Glutamatergic neuron (in vitro differentiated cells): ENCODE data around the gene MAP3K21. TPM values are rescaled to one million over a fixed set of nuclear protein-coding genes. Genes with fewer than 3 reads are reported as not detected.

ENCODE experiments used
- DNase-seq: peaks from one replicate; pipeline ENCODE4 v3.0.0; 2022
- H3K27ac Mint-ChIP-seq: one replicate; pipeline ENCODE4 v1.8.0; 2020; ENCODE audit warnings: mild to moderate bottlenecking, mixed read lengths, inconsistent platforms; ENCODE audit not compliant: unreplicated experiment
- H3K27me3 Mint-ChIP-seq: one replicate; pipeline ENCODE4 v1.8.0; 2020; ENCODE audit warnings: mild to moderate bottlenecking, moderate library complexity, mixed read lengths, inconsistent platforms; ENCODE audit not compliant: unreplicated experiment
- H3K36me3 Mint-ChIP-seq: one replicate; pipeline ENCODE4 v1.8.0; 2020; ENCODE audit warnings: mild to moderate bottlenecking, mixed read lengths, inconsistent platforms; ENCODE audit not compliant: unreplicated experiment
- H3K4me1 Mint-ChIP-seq: one replicate; pipeline ENCODE4 v1.8.0; 2020; ENCODE audit warnings: mild to moderate bottlenecking, low read depth, mixed read lengths, inconsistent platforms; ENCODE audit not compliant: unreplicated experiment
- H3K4me3 Mint-ChIP-seq: one replicate; pipeline ENCODE4 v1.8.0; 2020; ENCODE audit warnings: mild to moderate bottlenecking, mixed read lengths, inconsistent platforms; ENCODE audit not compliant: unreplicated experiment
- H3K9me3 Mint-ChIP-seq: one replicate; pipeline ENCODE4 v1.8.0; 2020; ENCODE audit warnings: mild to moderate bottlenecking, moderate library complexity, mixed read lengths, inconsistent platforms; ENCODE audit not compliant: unreplicated experiment
- CTCF ChIP-seq: fragments of 200-600 bp; sonication (generic); IDR thresholded peaks from one replicate; pipeline ENCODE4 v1.5.0; 2021; ENCODE audit not compliant: partially characterized antibody, unreplicated experiment
- total RNA-seq: library from RNA; stranded (reverse); fragmentation: NEBNext Ultra II Directional; extraction: Animal tissue kit (Norgen Biotek cat#: 25700); gene quantifications from one replicate; pipeline ENCODE4 v1.2.1, GENCODE V29; 2021; ENCODE audit not compliant: unreplicated experiment

The MAP3K21 gene
- total RNA-seq, 1 donor from 2014 or later = 0.25 TPM

GRCh38 chr1:233410906-233411305, 83.4 kb downstream of the MAP3K21 start:
- DNase-seq = no peak
- H3K9me3 Mint-ChIP-seq = peaks cover 4% of the 10 kb centered on the region
- H3K4me3 Mint-ChIP-seq = no peak overlapping the region
- H3K36me3 Mint-ChIP-seq = peaks cover 21% of the 10 kb centered on the region
- no peak for TF ChIP-seq CTCF
- H3K27ac Mint-ChIP-seq = no peak overlapping the region
- no peaks in the 10 kb centered on the region for H3K4me1 Mint-ChIP-seq
- peaks cover 1% of the 10 kb centered on the region for H3K27me3 Mint-ChIP-seq

- Mint-ChIP-seq H3K27me3 (peaks cover 1% of the 10 kb centered on the region), H3K4me3 (no peak overlapping the region), H3K4me1 (no peaks in the 10 kb centered on the region), H3K27ac (no peak overlapping the region), H3K9me3 (peaks cover 2% of the 10 kb centered on the region), H3K36me3 (peaks cover 18% of the 10 kb centered on the region)
- no peak for DNase-seq
- TF ChIP-seq CTCF = no peak
Measured at GRCh38 chr1:233412812-233413211, 85.3 kb downstream of the MAP3K21 start.

DNA sequence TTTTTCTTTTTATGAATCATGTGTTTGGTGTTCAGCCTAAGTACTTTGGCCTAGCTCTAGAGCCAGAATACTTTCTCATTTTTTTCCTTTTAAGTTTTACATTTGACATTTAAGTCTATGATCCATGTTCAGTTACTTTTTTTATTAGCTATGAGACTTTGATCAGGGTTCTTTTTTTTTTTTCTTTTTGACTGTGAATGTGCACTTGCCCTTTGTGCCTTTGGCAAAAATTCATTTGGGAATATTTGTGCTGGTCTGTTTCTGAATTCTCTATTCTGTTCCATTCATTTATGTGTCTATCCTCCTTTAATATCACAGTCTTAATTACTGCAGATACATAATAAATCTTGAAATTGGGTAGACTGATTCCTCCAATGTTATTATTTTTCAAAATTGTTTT, 93.8 kb downstream of the MAP3K21 start:
- no peak for DNase-seq
- H3K27ac Mint-ChIP-seq = no peak overlapping the region
- H3K9me3 Mint-ChIP-seq = peaks cover 2% of the 10 kb centered on the region
- no peaks in the 10 kb centered on the region for H3K4me1 Mint-ChIP-seq
- H3K27me3 Mint-ChIP-seq = no peaks in the 10 kb centered on the region
- no peaks in the 10 kb centered on the region for H3K36me3 Mint-ChIP-seq
- no peak for TF ChIP-seq CTCF
- H3K4me3 Mint-ChIP-seq = no peak overlapping the region

- no peak overlapping the region for H3K27ac Mint-ChIP-seq
- no peaks in the 10 kb centered on the region for H3K4me1 Mint-ChIP-seq
- H3K27me3 Mint-ChIP-seq = no peaks in the 10 kb centered on the region
Measured at GRCh38 chr1:233424779-233425178, 97.3 kb downstream of the MAP3K21 start.

GRCh38 chr1:233427907-233428306, 100.4 kb downstream of the MAP3K21 start:
- Mint-ChIP-seq H3K27me3 (no peaks in the 10 kb centered on the region), H3K4me1 (no peaks in the 10 kb centered on the region), H3K36me3 (no peaks in the 10 kb centered on the region), H3K4me3 (no peak overlapping the region), H3K27ac (no peak overlapping the region), H3K9me3 (no peaks in the 10 kb centered on the region)
- DNase-seq = no peak
- no peak for TF ChIP-seq CTCF

More at GRCh38 chr1:233424779-233425178, 97.3 kb downstream of the MAP3K21 start:
- DNase-seq = no peak
- Mint-ChIP-seq H3K9me3 (peaks cover 2% of the 10 kb centered on the region), H3K36me3 (no peaks in the 10 kb centered on the region), H3K4me3 (no peak overlapping the region)
- no peak for TF ChIP-seq CTCF
